Motor neuron (in vitro differentiated cells): ENCODE data around the gene VDAC2. TPM values are rescaled to one million over a fixed set of nuclear protein-coding genes. Genes with fewer than 3 reads are reported as not detected.

ENCODE experiments used
- total RNA-seq, 8 experiments: library from RNA; unstranded; fragments of 300-600 nt; gene quantifications; 2 replicates each; pipeline versions ENCODE4 v1.2.3 to v1.2.4, GENCODE V29; 2022

The VDAC2 gene
- total RNA-seq, 8 experiments from 2014 or later: 198 to 262 (median 230) TPM

Other genes with a start within 250 kb of the VDAC2 start
- gene SAMD8, start 99.1 kb upstream of the VDAC2 start, total RNA-seq: 100 to 1,000 TPM in 1 of 8 experiments, 10 to 100 TPM in 7; 15.5 to 188 (median 21.1) TPM
- 10 to 100 TPM in 6 of 8 experiments, 1 to 10 TPM in 2; 5.5 to 19.1 (median 12.8) TPM for gene COMTD1, start 25.2 kb downstream of the VDAC2 start, total RNA-seq
- 10 to 100 TPM in 5 of 8 experiments, 1 to 10 TPM in 3; 1.3 to 30.3 (median 19.0) TPM for gene ZNF503, start 191.0 kb downstream of the VDAC2 start, total RNA-seq
- gene LRMDA, start 220.8 kb downstream of the VDAC2 start, total RNA-seq: 1 to 10 TPM in 5 of 8 experiments, under 1 TPM in 2, not detected in 1; 0.85 to 5.4 (median 2.2) TPM